GM19324 (cell line): ENCODE measurements around the gene NACA2.
"Not testable (repeated sequence)": the region's sequence is repeated elsewhere in the genome, so short reads cannot be mapped to it uniquely, and the experiment has no call there.

Experiments used
- ATAC-seq: cut with Tn5 transposase; IDR thresholded peaks from one replicate; pipeline ENCODE4 v1.9.1; 2021; ENCODE audit warnings: mild to moderate bottlenecking, moderate library complexity; ENCODE audit not compliant: unreplicated experiment, low FRiP score

Gene NACA2

DNA sequence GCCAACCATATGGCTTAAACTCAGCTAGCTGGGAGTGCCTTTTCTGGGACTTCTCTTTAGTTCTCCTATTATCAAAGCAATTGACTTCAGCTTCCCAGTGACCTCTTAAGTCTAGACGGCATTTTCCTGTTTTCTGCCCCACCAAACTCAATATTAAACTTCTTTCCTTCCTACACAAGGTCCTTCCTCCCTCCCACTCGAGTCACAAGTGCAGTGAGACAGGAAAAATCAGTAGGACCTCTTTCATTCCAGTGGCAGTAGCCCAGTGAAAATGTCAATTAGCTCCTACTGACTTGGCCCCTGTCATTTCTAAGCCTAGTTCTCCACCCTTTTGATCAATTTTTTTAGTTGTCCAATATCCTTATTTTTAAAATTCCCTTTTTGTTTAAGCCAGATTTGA lies 9.6 kb upstream of the NACA2 start:
- ATAC-seq: no peak

- no peak for ATAC-seq
Observed at GRCh38 chr17:61599608-61600007, 8.6 kb upstream of the NACA2 start.

DNA sequence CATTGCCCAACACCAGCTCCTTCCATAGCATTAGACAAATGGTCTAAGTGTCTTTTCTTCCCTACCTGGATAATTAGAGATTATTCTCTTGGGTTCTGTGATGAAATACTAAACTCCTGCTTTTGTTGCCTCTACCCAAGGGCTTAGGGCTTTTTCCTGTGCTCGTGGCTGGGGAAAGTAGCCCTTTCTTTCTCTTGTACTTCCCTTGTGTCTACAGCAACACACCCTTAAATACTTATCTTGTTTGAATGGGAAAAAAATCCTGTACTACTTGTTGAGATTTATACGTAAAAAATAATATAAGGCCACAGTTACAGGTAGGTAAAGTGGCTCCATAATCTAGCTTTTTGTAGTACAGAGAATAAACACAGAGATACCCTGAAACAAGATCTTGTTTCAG lies 7.0 kb upstream of the NACA2 start:
- no peak for ATAC-seq

DNA sequence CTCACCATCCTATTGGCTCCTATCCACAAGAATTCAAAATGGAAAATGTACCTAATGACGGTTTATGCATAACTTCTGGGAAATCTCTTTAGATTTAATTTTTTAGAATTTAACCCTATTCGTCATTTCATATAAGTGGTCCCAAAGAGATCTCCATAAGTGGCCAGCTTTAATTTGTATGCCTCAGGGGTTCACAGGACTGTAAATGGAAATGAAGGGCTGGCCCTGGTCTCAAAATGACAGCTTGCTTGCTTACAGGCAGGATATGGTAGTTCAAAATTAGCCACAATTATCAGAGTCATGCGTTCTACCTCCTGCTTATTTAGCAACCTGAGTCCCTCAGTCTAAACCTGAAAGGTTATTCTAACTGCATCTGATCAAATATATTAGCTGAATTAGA lies 6.6 kb upstream of the NACA2 start:
- no peak for ATAC-seq

- no peak for ATAC-seq
Observed at GRCh38 chr17:61595418-61596186, 4.6 kb upstream of the NACA2 start.

DNA sequence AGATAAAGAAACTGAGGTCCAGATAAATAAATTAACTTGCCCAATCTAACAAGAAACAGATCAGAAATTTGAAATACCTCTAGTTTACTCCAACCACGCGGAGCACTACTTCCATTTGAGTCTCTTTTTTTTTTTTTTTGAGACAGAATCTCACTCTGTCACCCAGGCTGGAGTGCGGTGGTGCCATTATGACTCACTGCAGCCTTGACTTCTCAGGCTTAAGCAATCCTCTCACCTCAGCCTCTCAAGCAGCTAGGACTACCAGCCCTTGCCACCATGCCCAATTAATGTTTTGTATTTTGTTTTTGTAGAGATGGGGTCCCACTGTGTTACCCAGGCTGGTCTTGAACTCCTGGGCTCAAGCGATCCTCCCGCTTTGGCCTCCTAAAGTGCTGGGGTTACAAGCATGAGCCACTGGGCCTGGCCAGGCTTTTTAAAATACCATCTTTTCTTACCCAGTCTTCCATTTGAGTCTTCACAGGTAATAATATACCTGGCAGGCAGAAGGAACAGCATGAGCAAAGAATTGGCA lies 3.3 kb upstream of the NACA2 start:
- no peak for ATAC-seq

DNA sequence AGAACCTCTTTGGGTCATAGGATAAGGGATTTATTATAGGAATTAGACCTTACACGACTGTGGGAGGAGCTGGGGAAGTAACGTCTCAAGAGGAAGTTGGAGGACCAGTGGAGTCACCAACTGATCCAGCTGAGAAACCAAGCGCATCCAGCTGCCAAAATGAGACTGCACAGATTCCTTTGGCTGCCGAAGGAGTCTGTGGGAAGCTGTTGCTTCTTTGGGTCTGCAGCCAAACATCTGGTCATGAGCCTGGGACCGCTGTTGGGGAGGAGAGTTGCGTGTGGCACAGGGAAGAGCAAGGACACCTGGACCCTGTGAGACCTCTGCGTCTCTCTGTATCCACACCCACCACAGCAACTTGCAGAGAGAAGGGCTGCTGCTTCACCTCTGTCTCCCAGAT lies 2.4 kb upstream of the NACA2 start:
- ATAC-seq: no peak

DNA sequence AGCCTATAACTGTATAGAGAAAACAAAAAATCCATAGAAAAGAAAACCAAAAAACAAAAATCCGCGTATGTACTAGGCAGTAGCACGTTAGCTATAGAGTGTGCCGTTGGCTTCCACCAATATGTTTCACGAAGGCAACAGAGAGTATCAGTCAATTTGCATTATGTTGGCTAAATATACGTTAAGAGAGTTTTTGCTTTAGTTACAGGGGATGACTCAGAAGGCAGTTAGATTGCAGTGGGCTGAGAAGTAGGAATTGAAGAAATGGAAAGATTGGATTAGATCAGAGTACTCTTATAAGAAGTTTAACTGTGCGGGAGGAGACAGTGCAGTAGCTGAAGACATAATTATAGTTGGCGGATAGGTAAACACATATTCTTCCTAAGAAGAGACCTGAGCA lies 911 bp upstream of the NACA2 start:
- ATAC-seq: no peak

DNA sequence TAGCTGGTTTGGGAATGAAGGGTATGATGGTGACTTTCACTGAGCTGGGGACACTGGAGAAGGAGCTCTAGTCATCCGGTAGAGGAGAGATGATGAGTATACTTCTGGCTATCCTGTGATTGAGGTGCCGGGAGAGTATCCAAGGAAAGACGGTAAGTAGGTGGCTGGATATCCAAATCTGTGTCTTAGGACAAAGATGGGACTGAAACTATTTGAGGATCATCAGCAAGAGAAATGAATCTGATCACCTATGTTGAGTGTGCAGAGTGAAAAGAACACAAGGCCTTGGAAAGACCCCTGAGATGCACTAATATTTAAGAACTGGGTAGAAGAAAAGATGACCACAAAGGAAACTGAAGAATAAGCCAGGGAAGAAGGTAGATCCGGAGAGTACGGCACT lies 1.0 kb downstream of the NACA2 start:
- no peak for ATAC-seq

DNA sequence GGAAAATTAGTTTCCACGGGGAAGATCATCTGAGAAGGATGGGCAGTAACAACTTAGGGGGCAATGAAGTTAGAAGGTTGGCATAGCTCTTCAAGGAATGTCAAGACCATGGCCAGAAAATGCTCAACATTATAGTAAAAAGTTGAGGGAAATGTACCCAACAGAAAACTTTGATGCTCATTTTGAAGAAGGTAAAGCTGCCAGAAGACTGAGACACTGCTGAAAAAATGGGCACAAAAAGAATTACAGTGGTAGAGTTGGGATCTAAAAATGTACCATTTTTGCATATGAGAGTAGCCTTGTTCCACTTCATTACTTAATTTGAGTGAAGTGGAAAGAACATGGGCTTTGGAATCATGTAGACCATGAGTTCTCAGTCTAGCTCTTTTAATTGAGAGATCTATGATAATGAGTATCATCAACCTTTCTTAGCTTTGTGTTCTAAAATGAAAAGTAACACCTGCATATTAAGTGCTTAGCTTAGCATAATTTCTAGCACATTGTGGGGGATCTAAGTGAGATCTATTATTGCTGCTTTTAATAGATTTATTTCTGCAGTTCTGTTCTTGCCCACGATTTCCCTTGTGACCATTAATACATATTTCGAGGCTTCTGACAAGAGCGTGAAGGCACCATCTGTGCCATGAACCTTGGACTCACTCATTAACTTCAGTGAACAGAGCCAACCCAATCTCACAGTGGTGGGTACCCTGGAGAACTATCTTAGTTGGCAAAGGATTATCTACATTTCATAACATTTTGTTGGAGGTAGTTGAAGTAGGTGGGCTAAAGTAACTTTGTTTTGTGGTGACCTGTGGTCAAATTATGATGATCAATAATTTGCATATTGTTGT lies 3.0 kb downstream of the NACA2 start:
- ATAC-seq: no peak

GRCh38 chr17:61587242-61587641 lies 3.8 kb downstream of the NACA2 start:
- ATAC-seq: no peak

GRCh38 chr17:61586622-61587021 lies 4.4 kb downstream of the NACA2 start:
- ATAC-seq: not testable (repeated sequence)

DNA sequence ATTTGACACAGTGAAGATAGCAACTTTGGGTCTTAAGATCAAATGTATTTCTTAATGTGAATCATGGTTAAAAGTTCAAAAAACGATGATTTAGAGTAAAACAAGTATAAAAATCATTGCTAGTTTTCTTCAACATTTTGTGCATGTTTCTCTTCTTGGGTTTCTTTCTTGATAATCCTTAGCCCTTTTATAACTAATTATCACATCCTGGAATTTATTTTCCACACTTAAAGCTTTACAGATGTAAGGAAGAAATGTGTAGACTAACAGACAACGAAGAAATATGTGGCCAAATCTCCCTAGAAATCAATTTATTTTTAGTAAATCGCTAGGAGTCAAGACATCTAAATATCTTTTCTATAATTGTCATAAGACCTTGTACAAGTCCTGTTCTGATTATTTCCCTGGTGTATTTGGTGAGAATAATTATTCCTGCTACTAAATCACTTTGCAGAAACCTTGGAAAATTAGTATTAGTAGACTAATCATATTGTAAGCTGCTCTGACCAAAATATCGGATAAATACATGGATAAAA lies 4.9 kb downstream of the NACA2 start:
- ATAC-seq: no peak

GRCh38 chr17:61584866-61585265 lies 6.2 kb downstream of the NACA2 start:
- ATAC-seq: no peak

DNA sequence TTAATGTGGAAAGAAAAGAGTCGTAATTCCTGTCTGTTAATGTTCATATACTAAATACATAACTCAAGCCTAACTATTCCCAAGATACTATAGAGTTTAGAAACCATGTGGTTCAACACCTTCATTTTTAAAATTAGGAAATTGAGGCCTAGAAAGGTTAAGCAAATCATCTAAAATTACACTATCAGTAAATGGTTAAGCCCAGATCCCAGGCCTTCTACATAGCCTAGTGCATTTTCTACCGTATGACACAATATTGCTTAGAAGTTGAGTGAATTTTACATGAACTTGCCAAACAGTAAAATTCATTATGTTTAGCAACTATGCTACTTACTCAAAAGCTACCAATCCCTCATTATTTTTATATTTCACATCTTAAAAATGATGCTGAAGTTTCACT lies 6.8 kb downstream of the NACA2 start:
- ATAC-seq: no peak

DNA sequence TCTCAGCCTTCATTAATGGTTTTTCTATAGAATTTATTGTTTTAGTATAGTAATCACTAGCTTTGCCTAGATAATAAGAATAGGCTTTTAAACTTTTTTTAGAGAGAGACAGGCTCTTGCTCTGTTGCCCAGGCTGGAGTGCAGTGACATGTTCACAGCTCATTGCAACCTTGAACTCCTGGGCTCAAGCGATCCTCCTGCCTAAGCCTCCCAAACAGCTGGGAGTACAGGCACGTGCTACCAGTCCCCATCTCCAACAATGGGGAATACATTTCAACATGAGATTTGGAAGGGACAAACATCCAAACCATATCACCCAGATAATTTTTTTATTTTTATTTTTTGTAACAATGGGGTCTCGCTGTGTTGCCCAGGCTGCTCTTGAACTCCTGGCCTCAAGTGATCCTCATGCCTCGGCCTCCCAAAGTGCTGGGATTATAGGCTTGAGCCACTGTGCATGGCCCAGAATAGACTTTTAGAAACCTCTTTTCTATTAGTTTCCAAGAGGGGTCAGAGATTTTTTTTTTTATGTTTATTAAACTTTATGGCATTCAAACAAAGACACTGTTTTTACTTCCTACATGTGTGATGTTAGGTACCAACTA lies 7.3 kb downstream of the NACA2 start:
- no peak for ATAC-seq

DNA sequence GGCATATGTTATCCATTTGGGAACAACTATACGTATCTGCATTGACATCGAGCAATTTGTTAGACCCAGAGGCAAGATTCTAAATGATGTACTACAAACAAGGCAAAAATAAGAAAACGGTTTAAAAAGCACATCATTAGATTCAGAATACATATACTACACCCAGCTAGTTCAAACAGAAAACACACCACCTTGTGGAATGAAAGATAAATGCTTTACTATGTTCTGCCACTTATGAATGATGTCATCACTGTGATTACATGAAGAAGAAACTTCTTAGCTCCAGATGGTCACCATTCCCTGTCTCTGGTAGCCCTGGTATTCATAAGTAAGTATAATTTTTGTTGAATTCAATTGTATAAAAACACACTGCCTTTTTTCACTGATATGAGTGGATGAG lies 7.8 kb downstream of the NACA2 start:
- ATAC-seq: no peak

DNA sequence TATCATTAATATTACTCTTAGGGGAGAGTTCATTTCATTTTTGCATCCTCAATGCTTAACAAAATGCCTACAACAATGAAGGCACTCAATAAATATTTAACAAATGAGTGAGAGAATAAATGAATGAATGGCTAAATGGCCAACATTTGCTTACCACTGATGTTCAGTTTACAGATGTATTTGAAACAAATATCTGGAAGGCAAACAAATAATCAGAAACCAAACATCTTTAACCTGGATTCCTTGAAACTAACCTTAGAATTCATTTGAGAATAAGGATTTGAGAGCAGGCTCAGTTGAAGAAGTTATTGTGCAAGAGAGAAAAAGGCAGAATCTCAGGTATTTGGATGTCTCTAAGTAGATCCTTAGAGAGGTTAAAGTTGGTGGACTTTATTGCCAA lies 8.4 kb downstream of the NACA2 start:
- ATAC-seq: no peak

DNA sequence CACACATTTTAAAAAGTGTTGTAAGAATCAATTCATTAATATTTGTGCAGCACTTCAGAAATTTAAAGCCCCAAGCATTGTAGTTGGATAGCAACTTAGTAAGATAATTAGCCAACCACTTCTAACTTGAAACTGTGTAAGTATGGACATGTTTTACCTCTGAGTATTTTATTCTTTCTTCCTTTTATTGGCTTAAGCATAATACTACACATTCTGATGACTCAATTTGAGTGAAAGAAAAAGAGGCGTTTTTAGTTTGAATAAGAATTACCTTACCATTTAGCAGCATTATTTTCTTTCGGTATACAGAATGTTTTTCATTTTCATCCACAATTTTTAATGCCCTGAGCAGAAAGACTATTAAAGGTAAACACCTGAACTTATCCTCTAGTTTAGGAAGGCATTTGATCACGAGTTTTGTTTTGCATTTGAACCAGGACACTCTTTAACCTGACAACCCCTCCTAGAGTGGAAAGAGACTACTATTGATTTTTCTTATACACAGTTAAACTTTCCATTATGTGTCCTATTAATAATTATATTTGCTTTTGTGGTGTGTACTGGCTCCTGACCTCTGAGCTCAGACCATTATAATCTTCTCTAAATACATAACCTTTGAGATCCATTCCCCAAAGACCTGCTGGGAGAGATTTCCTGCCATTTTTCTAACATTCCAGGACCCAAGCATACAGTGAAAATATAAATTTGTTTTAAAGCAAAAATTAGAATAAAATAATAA lies 9.2 kb downstream of the NACA2 start:
- no peak for ATAC-seq

DNA sequence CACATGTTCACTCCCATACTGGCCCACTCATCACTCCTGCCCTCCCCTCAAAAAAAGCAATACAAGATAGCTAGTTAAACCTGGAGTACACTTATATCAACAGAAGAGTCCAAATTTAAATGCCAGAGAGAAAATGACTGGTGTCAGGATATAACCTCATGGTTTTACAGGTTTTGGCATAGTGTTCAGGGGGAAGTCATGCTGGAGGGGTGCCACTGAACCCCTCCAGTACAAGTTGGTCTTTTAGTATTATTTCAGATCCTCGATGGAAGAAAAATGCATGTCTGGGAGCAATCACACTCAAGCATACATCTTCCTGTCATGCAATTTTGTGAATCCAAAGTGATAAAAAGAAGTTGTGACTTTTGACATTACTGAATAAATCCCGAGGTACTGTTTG lies 10.5 kb downstream of the NACA2 start:
- ATAC-seq: no peak
